Uterus (tissue), 2 donors: ENCODE results near the gene LRRC8B.

Source experiments
- CTCF ChIP-seq, 4 experiments: fragments of 200-600 bp in 2 of 4; fragments of 450-650 bp in 2 of 4; sonication (generic) in 2 of 4; IDR thresholded peaks; one replicate each; pipeline ENCODE4 v1.5.1; 2016 to 2019; ENCODE audit warnings: antibody characterized with exemption in 4 of 4, mild to moderate bottlenecking in 2 of 4, moderate library complexity in 1 of 4
- POLR2A ChIP-seq, 2 donors: fragments of 450-650 bp; IDR thresholded peaks; one replicate each; pipeline ENCODE4 v1.6.1; 2016; ENCODE audit warnings: antibody characterized with exemption in 2 of 2, mild to moderate bottlenecking in 1 of 2, moderate library complexity in 1 of 2

GRCh38 chr1:89646259-89646658 lies 121.6 kb downstream of the LRRC8B start:
- TF ChIP-seq POLR2A (IDR thresholded peaks at IDR 0.05) (no peak), CTCF (IDR thresholded peaks at IDR 0.05) (no peak)
